GM21825 (cell line): ENCODE data around the gene TLX1.

Experiments used
- ATAC-seq: cut with Tn5 transposase; IDR thresholded peaks from one replicate; pipeline ENCODE4 v1.9.1; 2021; ENCODE audit warnings: mild to moderate bottlenecking, moderate library complexity; ENCODE audit not compliant: unreplicated experiment

Gene TLX1

GRCh38 chr10:101111547-101111946 is 19.6 kb upstream of the TLX1 start:
- ATAC-seq, result no peak

- ATAC-seq, result no peak
Observed at GRCh38 chr10:101112799-101113594, 18.1 kb upstream of the TLX1 start.

GRCh38 chr10:101113890-101114403 is 17.2 kb upstream of the TLX1 start:
- no peak for ATAC-seq

DNA sequence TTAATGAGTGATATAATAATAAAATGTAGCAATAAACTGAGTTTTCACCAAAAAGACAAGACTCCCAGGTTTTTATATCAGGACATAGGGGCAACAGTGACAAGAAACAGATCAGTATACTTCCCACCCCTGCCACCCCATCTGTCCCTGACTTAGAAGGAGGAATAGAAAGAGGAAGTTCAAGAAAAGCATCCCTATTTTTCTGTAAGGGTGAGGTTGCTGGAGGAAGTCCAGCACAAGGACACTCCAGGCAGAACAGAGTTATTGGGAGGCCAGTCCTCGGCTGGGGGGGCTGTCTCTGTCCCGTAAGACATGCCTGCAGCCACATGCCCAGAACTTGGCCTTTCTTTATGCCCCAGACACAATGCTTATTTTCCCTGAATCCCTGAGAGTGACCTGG is 16.5 kb upstream of the TLX1 start:
- no peak for ATAC-seq

DNA sequence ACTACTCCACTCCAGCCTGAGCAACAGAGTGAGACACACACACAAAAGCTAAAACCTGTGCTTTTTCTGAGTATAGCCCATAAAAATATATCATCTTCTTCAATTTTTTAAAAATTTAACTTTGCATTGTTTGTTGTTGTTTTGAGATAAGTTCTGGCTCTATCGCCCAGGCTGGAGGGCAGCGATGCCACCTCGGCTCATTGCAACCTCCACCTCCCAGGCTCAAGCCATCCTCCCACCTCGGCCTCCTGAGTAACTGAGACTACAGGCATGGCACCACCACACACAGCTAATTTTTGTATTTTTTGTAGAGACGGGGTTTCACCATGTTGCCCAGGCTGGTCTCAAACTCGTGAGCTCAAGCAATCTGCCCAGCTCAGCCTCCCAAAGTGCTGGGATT is 14.3 kb upstream of the TLX1 start:
- ATAC-seq, result no peak

DNA sequence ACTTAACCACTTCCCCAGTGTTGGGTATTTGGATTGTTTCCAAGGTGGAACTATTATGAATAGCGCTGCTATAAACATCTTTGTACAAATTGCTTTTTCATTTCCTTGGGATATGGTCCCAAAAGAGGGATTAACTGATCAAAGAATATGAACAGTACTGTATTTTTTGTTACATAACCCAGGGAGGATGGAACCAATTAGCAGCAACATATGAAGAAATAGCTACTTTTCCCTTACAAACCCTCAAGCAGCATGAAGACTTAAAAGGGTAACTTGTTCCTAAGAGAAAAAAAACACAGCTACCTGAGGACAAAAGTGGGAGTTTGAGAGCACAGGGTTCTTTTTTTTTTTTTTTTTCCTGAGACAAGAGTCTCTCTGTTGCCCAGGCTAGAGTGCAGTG is 13.1 kb upstream of the TLX1 start:
- no peak for ATAC-seq

- ATAC-seq, result no peak
Observed at GRCh38 chr10:101120520-101120883, 10.6 kb upstream of the TLX1 start.

DNA sequence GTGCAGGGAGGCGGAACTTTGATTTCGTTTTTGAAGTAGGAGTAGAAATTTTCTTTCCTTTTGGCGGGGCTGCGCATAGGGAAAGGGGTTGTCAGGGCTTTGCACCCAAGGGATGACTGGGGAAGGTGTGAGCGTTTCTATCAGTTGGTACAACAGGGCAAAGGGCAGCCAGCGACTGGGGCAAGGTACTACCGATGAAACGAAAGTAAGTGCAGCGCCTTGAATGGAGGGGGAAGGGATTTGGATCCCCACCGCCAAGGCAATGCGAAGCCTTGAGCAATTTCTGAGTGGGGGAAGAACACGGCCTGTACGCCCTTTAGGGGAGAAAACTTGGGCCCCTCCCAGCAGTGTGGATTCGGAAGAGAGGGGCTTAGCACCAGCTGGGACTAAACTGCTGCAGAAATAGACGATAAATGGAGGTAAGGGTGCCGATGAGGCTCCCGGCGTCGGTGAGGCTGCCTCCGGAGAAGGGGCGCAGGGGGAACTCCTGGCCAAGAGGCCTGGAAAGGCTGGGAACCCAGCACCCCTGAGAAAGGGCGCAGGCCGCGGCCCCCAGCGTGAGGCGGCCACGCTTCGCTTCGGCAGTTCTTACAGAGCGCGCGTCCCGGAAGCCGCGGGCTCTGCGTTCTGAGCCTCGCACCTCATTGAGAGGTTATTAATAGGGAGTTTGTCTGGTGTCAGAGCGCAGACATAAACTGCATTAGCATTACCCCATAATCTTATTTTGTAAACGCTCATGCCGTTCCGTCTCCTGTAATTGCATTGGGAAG is 10.0 kb upstream of the TLX1 start:
- no peak for ATAC-seq

GRCh38 chr10:101121654-101122031 is 9.5 kb upstream of the TLX1 start:
- ATAC-seq, result no peak

- ATAC-seq, result no peak
Observed at GRCh38 chr10:101122270-101123084, 8.6 kb upstream of the TLX1 start.

GRCh38 chr10:101123085-101123814 is 7.8 kb upstream of the TLX1 start:
- ATAC-seq, result no peak

- ATAC-seq, result no peak
Observed at GRCh38 chr10:101123815-101124617, 7.1 kb upstream of the TLX1 start.

DNA sequence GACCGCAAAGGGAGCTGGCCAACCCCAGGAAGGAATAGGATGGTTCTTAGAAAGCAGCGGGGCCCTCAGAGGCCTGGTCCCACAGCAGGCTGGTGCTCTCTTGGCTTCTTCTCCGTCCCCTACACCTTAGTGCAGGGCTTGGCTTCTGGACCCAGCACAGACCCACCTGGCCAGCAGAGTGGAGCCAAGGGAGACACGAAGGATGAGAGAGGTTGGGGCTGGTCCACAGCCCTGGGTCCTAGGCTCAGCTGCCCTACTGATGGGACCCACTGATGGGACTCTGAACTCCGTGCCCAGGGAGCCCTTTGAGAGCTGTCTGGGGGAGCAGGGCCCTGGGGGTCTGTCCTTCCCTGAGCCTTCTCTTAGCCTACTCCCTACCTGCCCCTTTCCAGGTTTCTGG is 6.2 kb upstream of the TLX1 start:
- ATAC-seq, result no peak

GRCh38 chr10:101126684-101127628 is 4.1 kb upstream of the TLX1 start:
- no peak for ATAC-seq

DNA sequence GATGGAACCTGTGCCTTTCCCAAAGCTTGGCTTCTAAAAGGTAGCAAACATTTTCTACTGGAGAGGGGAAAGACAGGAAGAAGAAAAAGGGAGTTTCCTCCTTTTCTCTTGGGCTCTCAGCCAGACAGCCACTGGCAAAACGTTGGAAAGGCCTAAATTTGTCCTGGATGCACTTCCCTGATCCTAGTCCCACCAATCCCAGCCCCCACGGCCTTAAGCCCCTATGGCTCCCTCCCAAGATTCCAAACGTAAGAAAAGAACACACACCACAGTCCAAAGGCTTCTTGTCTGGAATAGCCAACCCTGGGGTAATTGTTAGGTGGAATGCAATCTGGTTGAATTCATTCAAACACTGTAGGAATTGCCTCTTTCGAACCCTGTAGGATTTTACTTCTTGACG is 959 bp upstream of the TLX1 start:
- no peak for ATAC-seq

DNA sequence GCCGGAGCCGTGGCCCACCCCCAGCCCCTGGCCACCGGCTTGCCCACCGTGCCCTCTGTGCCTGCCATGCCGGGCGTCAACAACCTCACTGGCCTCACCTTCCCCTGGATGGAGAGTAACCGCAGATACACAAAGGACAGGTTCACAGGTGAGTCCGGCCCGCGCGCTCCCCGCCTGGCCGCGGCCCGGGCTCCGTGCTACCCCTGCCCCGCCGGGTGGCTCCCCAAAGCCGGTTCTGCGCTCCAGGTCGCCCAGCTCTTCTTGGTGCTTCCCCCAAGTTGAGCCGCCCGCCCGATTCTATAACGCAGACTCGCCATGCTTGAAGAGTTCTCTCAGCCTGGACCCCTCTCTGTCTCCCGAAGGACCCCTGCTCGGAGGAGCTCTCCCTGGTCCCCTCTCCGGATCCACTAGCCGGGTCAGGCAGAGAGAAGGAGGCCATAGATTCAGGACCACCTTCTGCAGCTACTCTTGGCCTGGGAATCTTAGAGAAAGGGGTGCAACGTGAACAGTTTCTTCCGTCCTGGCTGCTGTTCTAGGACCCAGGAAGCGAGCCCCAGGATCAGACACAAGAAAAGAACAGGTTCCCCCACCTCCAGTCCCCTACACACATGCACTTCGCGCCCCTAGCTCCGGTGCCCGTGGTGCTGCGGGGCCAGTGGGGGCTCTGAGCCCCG is 999 bp downstream of the TLX1 start:
- no peak for ATAC-seq

DNA sequence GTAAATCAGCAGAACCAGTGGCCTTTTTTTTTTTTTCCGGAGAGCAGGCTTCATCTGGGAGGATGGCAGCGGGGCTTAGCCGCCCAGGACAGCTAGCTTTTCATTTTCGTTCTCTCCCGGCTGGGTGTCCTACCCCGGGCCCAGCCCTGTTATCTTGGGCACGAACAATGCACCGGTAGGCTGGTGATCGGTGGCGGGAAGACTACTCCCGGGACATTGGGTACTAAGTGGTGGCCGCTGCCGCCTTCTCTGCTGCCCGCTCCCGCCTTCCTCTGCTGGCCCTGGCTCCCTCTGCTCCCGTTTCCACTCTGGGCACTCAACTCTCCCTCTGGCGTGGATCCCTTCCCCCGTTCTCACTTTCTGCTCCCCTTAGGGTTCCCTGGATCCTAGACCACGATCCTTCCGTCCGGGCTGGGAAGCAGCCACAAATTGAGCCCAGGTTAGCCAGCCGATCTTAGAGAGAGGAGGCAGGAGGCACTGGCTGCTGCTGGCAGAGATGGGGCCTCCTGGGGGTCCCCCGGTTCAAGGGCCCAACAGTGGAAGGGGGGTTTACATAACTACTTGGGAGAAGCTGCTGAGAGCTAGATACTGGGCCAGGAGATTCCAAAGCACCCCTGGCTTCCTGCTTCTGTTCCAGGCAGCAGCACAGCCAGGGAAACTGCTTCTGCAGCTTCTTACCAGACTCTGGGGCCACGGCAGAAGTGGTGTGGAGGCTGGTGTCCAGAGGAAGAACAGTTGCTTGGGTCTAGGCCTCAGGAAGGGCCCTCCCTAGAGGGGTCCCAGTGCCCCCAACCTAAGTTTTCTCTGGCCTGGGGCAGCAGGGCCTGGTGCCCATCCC is 1.8 kb downstream of the TLX1 start:
- ATAC-seq, result no peak
